ENCODE results near the gene NAGPA. TPM values are rescaled to one million over a fixed set of nuclear protein-coding genes. Genes with fewer than 3 reads are reported as not detected.

The NAGPA gene
- total RNA-seq (2022; extraction: Qiagen RNA extraction) = 12.1 to 16.8 TPM (median 15.9 TPM) in 5 replicates

GRCh38 chr16:5033256-5034166, at the start of gene NAGPA:
Gene NAGPA, minus strand, starts transcription at chr16:5033935. Its CDS starts 21 bp downstream, at chr16:5033914.

GRCh38 chr16:5071681-5072333, 38.1 kb upstream of the NAGPA start, which contains the start of gene ALG1:
Gene ALG1, plus strand, starts transcription at chr16:5071843. Its CDS starts 7 bp downstream, at chr16:5071850.

GRCh38 chr16:5065813-5066212, 32.1 kb upstream of the NAGPA start, which contains the start of gene C16orf89:
Gene C16orf89, minus strand, starts transcription at chr16:5065956. Its CDS starts 48 bp downstream, at chr16:5065908.

Other genes starting within 250 kb of the NAGPA start
- gene SEPTIN12, start 245.6 kb downstream of the NAGPA start, total RNA-seq (2022; extraction: Qiagen RNA extraction) = not detected in 5 replicates
- not detected in 5 replicates for gene SMIM22, start 238.6 kb downstream of the NAGPA start, total RNA-seq (2022; extraction: Qiagen RNA extraction)
- gene ROGDI, start 231.3 kb downstream of the NAGPA start, total RNA-seq (2022; extraction: Qiagen RNA extraction) = 9.3 to 17.5 TPM (median 15.5 TPM) in 5 replicates
- 33.8 to 43.3 TPM (median 40.1 TPM) in 5 replicates for gene GLYR1, start 186.6 kb downstream of the NAGPA start, total RNA-seq (2022; extraction: Qiagen RNA extraction)
- 20.4 to 29.4 TPM (median 28.1 TPM) in 5 replicates for gene UBN1, start 186.5 kb downstream of the NAGPA start, total RNA-seq (2022; extraction: Qiagen RNA extraction)
- 4.2 to 7.5 TPM (median 6.4 TPM) in 5 replicates for gene PPL, start 96.8 kb downstream of the NAGPA start, total RNA-seq (2022; extraction: Qiagen RNA extraction)
- 0.01 to 0.06 TPM (median 0.03 TPM) in 5 replicates for gene SEC14L5, start 75.6 kb downstream of the NAGPA start, total RNA-seq (2022; extraction: Qiagen RNA extraction)
- gene C16orf89, start 32.0 kb upstream of the NAGPA start, total RNA-seq (2022; extraction: Qiagen RNA extraction) = not detected in 5 replicates
- 30.8 to 38.6 TPM (median 36.4 TPM) in 5 replicates for gene ALG1, start 37.9 kb upstream of the NAGPA start, total RNA-seq (2022; extraction: Qiagen RNA extraction)
- 22.1 to 25.6 TPM (median 25.0 TPM) in 5 replicates for gene EEF2KMT, start 63.9 kb upstream of the NAGPA start, total RNA-seq (2022; extraction: Qiagen RNA extraction)